PC-9 (cell line): ENCODE results near the gene KDM6A. TPM values are rescaled to one million over a fixed set of nuclear protein-coding genes. Genes with fewer than 3 reads are reported as not detected.
A peak's percentile ranks its signal among the peaks of the same experiment; 100 is the strongest.
"Not testable (repeated sequence)": the region's sequence is repeated elsewhere in the genome, so short reads cannot be mapped to it uniquely, and the experiment has no call there.

Experiments used
- BruUV-seq: library from RNA; stranded (reverse); fragments of 400-500 nt; replicated peaks from 2 replicates; lab custom pipeline; 2021; lab: Mats Ljungman, UMichigan
- CTCF ChIA-PET: fragments of 300-600 bp; sonication (Branson Sonifier 250); formaldehyde crosslinking; loops from one replicate; lab custom pipeline; 2022; ENCODE audit warnings: antibody characterized with exemption; lab: Charles Lee
- POLR2A ChIA-PET: fragments of 300-600 bp; sonication (Branson Sonifier 250); formaldehyde crosslinking; loops from one replicate; lab custom pipeline; 2022; ENCODE audit warnings: antibody characterized with exemption; ENCODE audit not compliant: unreplicated experiment; lab: Charles Lee
- DNase-seq, 2 experiments: peaks; one replicate each; pipeline versions ENCODE4 v3.0.0 to v3.0.0-alpha.2; 2015 to 2022; ENCODE audit warnings: mixed read lengths in 1 of 2
- H2AFZ ChIP-seq: fragments of 200-600 bp; sonication (generic); 2 replicates; pipeline ENCODE4 v1.8.1; 2017; ENCODE audit warnings: antibody characterized with exemption
- H3F3A ChIP-seq: fragments of 200-600 bp; sonication (generic); 2 replicates; pipeline ENCODE4 v1.8.1; 2017; ENCODE audit warnings: antibody characterized with exemption, mild to moderate bottlenecking, low read depth; ENCODE audit not compliant: insufficient read depth
- H3K27ac ChIP-seq: fragments of 200-600 bp; sonication (generic); 2 replicates; pipeline ENCODE4 v1.6.1; 2016; ENCODE audit warnings: mixed run types
- H3K27me3 ChIP-seq: fragments of 200-600 bp; sonication (generic); 2 replicates; pipeline ENCODE4 v1.6.1; 2016; ENCODE audit warnings: low read depth, mixed run types; ENCODE audit not compliant: insufficient read depth
- H3K36me3 ChIP-seq: fragments of 200-600 bp; sonication (generic); 2 replicates; pipeline ENCODE4 v1.6.1; 2016; ENCODE audit warnings: low read depth, mixed run types
- H3K4me1 ChIP-seq: fragments of 200-600 bp; sonication (generic); replicated peaks from 2 replicates; pipeline ENCODE4 v1.6.1; 2016; ENCODE audit warnings: mixed run types; ENCODE audit not compliant: insufficient read depth
- H3K4me2 ChIP-seq: fragments of 200-600 bp; sonication (generic); 2 replicates; pipeline ENCODE4 v1.6.1; 2017; ENCODE audit warnings: mixed run types
- H3K4me3 ChIP-seq: fragments of 200-600 bp; sonication (generic); 2 replicates; pipeline ENCODE4 v1.6.1; 2016; ENCODE audit warnings: mixed run types
- H3K79me2 ChIP-seq: fragments of 200-600 bp; sonication (generic); 2 replicates; pipeline ENCODE4 v1.6.1; 2017; ENCODE audit warnings: low read depth, mixed run types
- H3K9me2 ChIP-seq: fragments of 200-600 bp; sonication (generic); 2 replicates; pipeline ENCODE4 v1.8.1; 2017; ENCODE audit warnings: mild to moderate bottlenecking; ENCODE audit not compliant: insufficient read depth
- H3K9me3 ChIP-seq: fragments of 200-600 bp; sonication (generic); 2 replicates; pipeline ENCODE4 v1.8.1; 2016; ENCODE audit warnings: low read depth; ENCODE audit not compliant: insufficient read depth
- H4K20me1 ChIP-seq: fragments of 200-600 bp; sonication (generic); 2 replicates; pipeline ENCODE4 v1.8.1; 2017; ENCODE audit not compliant: insufficient read depth
- EZH2 ChIP-seq: fragments of 200-600 bp; sonication (generic); IDR thresholded peaks from 2 replicates; pipeline ENCODE4 v1.8.0; 2017; ENCODE audit warnings: antibody characterized with exemption, low read depth
- intact Hi-C: fragments of 100-400 bp; cut with micrococcal nuclease; formaldehyde crosslinking; loops from one replicate; pipeline ENCODE4 v1.10.0; 2022; ENCODE audit not compliant: unreplicated experiment
- total RNA-seq: library from RNA; stranded (reverse); gene quantifications from 2 replicates; pipeline ENCODE4 v1.2.3, GENCODE V29; 2021
- TF ChIP-seq, protein P1 (sequence below): fragments of 200-600 bp; sonication (generic); conservative IDR thresholded peaks from 2 replicates; pipeline ENCODE4 v1.6.1; 2017; ENCODE audit warnings: mixed run types, antibody characterized with exemption, mild to moderate bottlenecking, moderate library complexity

KDM6A gene
- total RNA-seq, 1 experiment from 2014 or later = 20.5 TPM

DNA sequence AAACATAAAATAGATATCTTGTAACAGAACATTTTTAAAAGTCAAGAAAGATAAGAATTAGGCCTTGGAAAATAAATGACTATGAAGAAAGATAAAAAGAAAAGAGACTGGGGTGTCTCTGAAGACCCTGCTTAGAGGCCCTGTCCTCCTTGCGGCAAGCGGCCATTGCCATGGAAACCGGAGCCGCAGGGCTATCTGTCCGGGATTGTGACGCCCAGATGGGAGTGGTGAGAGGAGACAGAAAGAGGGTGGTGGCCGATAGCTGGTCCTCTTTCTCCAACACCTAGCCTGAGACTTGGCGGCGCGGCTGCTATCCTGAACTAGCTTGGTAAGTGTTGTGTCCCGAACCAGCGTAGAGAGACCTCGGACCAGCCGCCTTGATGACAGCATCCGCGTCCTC lies 29.2 kb upstream of the KDM6A start, which contains the start of gene DUSP21:
DUSP21 (plus strand) TSS at position 269 of the 400 bp plus-strand sequence; CDS start at position 381, 112 bp downstream.
- no peaks in the 10 kb centered on the region for H4K20me1 ChIP-seq
- no TSS peak for BruUV-seq
- ChIA-PET CTCF (no interaction called here), POLR2A (no interaction called here)
- no peak within 1 kb of the TSS for H2AFZ ChIP-seq
- no peaks in the 10 kb centered on the region for H3K9me3 ChIP-seq
- H3K9me2 ChIP-seq = no peaks in the 10 kb centered on the region
- no peaks in the 10 kb centered on the region for H3K36me3 ChIP-seq
- no peaks in the 10 kb centered on the region; the same call in 1 of the 2 replicates for H3K4me1 ChIP-seq
- no peak for TF ChIP-seq EZH2
- TF ChIP-seq, protein P1, sequence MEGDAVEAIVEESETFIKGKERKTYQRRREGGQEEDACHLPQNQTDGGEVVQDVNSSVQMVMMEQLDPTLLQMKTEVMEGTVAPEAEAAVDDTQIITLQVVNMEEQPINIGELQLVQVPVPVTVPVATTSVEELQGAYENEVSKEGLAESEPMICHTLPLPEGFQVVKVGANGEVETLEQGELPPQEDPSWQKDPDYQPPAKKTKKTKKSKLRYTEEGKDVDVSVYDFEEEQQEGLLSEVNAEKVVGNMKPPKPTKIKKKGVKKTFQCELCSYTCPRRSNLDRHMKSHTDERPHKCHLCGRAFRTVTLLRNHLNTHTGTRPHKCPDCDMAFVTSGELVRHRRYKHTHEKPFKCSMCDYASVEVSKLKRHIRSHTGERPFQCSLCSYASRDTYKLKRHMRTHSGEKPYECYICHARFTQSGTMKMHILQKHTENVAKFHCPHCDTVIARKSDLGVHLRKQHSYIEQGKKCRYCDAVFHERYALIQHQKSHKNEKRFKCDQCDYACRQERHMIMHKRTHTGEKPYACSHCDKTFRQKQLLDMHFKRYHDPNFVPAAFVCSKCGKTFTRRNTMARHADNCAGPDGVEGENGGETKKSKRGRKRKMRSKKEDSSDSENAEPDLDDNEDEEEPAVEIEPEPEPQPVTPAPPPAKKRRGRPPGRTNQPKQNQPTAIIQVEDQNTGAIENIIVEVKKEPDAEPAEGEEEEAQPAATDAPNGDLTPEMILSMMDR = no peak
- DNase-seq = no peak
- H3F3A ChIP-seq = no peaks in the 10 kb centered on the region
- H3K79me2 ChIP-seq = no peaks in the 10 kb centered on the region
- H3K4me3 ChIP-seq = no peak within 1 kb of the TSS
- intact Hi-C loops = no loop called here
- no peaks in the 10 kb centered on the region for H3K27me3 ChIP-seq
- H3K4me2 ChIP-seq = no peak within 1 kb of the TSS
- peak within 1 kb of the TSS; percentile 74 for H3K27ac ChIP-seq

DNA sequence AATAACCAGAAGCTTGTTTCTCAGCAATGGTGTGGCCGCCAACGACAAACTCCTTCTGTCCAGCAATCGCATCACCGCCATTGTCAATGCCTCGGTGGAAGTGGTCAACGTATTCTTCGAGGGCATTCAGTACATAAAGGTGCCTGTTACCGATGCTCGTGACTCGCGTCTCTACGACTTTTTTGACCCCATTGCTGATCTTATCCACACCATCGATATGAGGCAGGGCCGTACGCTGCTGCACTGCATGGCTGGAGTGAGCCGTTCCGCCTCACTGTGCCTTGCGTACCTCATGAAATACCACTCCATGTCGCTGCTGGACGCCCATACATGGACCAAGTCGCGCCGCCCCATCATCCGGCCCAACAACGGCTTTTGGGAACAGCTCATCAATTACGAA lies 28.8 kb upstream of the KDM6A start:
- Histone ChIP-seq H3K79me2 (no peaks in the 10 kb centered on the region), H3K9me3 (no peaks in the 10 kb centered on the region), H3K9me2 (no peaks in the 10 kb centered on the region), H3K4me3 (no peak overlapping the region), H3K27ac (no peak overlapping the region), H3F3A (no peaks in the 10 kb centered on the region), H2AFZ (no peak overlapping the region), H3K4me1 (no peaks in the 10 kb centered on the region; the same call in 1 of the 2 replicates), H3K27me3 (no peaks in the 10 kb centered on the region), H3K36me3 (no peaks in the 10 kb centered on the region), H4K20me1 (no peaks in the 10 kb centered on the region), H3K4me2 (no peak overlapping the region)
- TF ChIP-seq, protein P1 = no peak
- TF ChIP-seq EZH2 = no peak
- intact Hi-C loops = no loop called here
- CTCF ChIA-PET = no interaction called here
- POLR2A ChIA-PET = no interaction called here
- BruUV-seq = no TSS peak
- no peak for DNase-seq

- H3K9me2 ChIP-seq, H3K27ac ChIP-seq, H3K4me2 ChIP-seq, H4K20me1 ChIP-seq, H3K4me3 ChIP-seq, H2AFZ ChIP-seq, H3K27me3 ChIP-seq, H3K36me3 ChIP-seq, H3F3A ChIP-seq, H3K4me1 ChIP-seq, H3K79me2 ChIP-seq, H3K9me3 ChIP-seq, POLR2A ChIA-PET, BruUV-seq, intact Hi-C loops: not testable (repeated sequence)
- DNase-seq = peak in 1 of 2 experiments; percentile 35
- CTCF ChIA-PET = interaction anchor here (0.5 kb wide), 1 partner anchor 243 kb away, joined by 3 read pairs; no protein-coding TSS in a partner anchor
These were observed 22.1 kb upstream of the KDM6A start for GRCh38 chrX:44850891-44851290.
